ENCODE measurements around the gene UNCX. TPM values are rescaled to one million over a fixed set of nuclear protein-coding genes. Genes with fewer than 3 reads are reported as not detected.

UNCX gene
- total and polyA plus RNA-seq, 2 of the 4 experiments (the other 2 are of a cell fraction): not detected

DNA sequence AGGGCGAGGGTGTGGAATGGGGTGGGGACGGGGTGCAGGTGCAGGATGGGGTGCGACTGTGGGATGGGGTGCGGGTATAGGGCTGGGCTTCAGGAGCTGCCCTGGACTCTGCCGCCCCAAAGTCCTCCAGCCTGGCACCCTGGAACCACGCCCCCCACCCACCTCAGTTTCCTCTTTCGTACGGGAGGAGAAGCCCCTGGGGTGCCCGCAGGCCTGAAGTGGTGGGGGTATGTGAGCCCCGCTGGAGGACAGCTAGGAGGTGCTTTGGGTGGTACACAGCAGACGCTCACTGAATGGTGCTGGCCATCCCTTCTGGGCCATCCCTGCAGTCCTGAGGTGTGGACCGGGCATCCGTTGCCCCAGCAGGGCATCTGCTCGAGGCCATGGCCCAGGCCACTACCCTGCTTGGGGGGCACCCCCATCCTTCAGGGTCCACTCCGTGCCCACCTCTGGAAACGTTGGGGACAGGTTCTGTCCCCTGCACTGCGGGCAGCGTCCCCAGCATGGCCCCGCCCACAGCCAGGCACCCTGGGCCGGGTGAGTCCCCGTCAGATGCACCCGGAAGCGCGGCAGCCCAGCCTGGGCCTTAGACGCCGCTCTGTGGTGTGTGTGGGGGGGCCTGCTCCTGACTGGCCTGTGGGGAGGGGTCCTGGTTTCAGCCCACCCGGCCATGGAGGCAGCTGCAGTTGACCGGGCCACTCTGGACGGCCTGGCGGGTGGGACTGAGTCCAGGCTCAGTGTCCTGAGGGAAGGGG is 41.6 kb downstream of the UNCX start:
- dilution Hi-C loops (cut with HindIII; ENCODE audit: low sequenced_read_pairs, unreplicated experiment) (no loop called here), in situ Hi-C loops (cut with MboI; ENCODE audit: low sequenced_read_pairs) (no loop called here), intact Hi-C loops (cut with micrococcal nuclease) (no loop called here)
- Histone ChIP-seq H3K79me1 (ENCODE audit: low read depth in 1 of 2, low read length in 2 of 2) (no peaks in the 10 kb centered on the region), H2BK5ac (ENCODE audit: low read depth, low read length, poor library complexity, severe bottlenecking) (no peak overlapping the region), H3K14ac (replicated peaks; ENCODE audit: low read depth, low read length) (no peak overlapping the region), H2BK15ac (ENCODE audit: low read depth, low read length) (no peak overlapping the region), H3K4me1 (ENCODE audit: control insufficient read depth, insufficient read depth, low read length) (no peaks in the 10 kb centered on the region), H2BK20ac (ENCODE audit: low read depth, low read length) (no peak overlapping the region), H3K18ac (ENCODE audit: low read depth, low read length) (no peak overlapping the region), H3K27ac (ENCODE audit: insufficient read depth, low read length) (no peak overlapping the region), H3K4me3 (ENCODE audit: insufficient read depth, low read depth, low read length) (no peak overlapping the region), H4K91ac (ENCODE audit: insufficient read depth, low read depth, low read length) (no peak overlapping the region), H4K5ac (ENCODE audit: low read depth, low read length) (no peak overlapping the region), H2BK120ac (ENCODE audit: low read depth, low read length) (no peak overlapping the region), H4K8ac (ENCODE audit: low read depth in 2 of 2, low read length in 2 of 2) (no peak overlapping the region), H2AK5ac (ENCODE audit: low read depth, low read length) (no peak overlapping the region), H3K9me1 (ENCODE audit: insufficient read depth, low read length) (no peaks in the 10 kb centered on the region), H2AFZ (replicated peaks; ENCODE audit: low read length, poor library complexity) (no peak overlapping the region), H3K4me2 (ENCODE audit: low read depth, low read length) (no peak overlapping the region), H3K4ac (ENCODE audit: low read depth, low read length) (no peak overlapping the region), H3K9me3 (ENCODE audit: control insufficient read depth, insufficient read depth, low read length) (peaks cover 6% of the 10 kb centered on the region; the same call in 1 of the 2 replicates), H4K20me1 (ENCODE audit: insufficient read depth, low read length) (no peaks in the 10 kb centered on the region), H3K27me3 (ENCODE audit: control insufficient read depth, insufficient read depth, low read length) (peaks cover 10% of the 10 kb centered on the region; the same call in 1 of the 2 replicates), H3K23ac (ENCODE audit: low read depth, low read length) (no peak overlapping the region), H3K36me3 (ENCODE audit: control insufficient read depth, insufficient read depth, low read length) (no peaks in the 10 kb centered on the region), H2AK9ac (replicated peaks; ENCODE audit: low read depth, low read length, poor library complexity) (no peak overlapping the region), H3K56ac (ENCODE audit: extremely low read depth, insufficient read depth, low read length) (no peak overlapping the region), H3K9ac (ENCODE audit: low read depth, low read length) (no peak overlapping the region)
- no TSS peak for BruUV-seq (replicated peaks)
- CTCF ChIA-PET: no interaction called here
- DNase-seq: no peak
- ATAC-seq (ENCODE audit: low read depth): no peak
- TF ChIP-seq, protein P1, sequence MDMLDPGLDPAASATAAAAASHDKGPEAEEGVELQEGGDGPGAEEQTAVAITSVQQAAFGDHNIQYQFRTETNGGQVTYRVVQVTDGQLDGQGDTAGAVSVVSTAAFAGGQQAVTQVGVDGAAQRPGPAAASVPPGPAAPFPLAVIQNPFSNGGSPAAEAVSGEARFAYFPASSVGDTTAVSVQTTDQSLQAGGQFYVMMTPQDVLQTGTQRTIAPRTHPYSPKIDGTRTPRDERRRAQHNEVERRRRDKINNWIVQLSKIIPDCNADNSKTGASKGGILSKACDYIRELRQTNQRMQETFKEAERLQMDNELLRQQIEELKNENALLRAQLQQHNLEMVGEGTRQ (IDR thresholded peaks at IDR 0.05; ENCODE audit: low read depth, low read length): no peak
- TF ChIP-seq RCOR1 (IDR thresholded peaks at IDR 0.05; ENCODE audit: insufficient replicate concordance, low read length) (no peak), MAZ (IDR thresholded peaks at IDR 0.05; ENCODE audit: borderline replicate concordance, low read depth, low read length) (no peak), NFE2L2 (IDR thresholded peaks at IDR 0.05; ENCODE audit: low read depth, low read length) (no peak), CHD1 (IDR thresholded peaks at IDR 0.05; ENCODE audit: low read depth, low read length) (no peak), FOS (IDR thresholded peaks at IDR 0.05; ENCODE audit: low read depth, low read length) (no peak), MAFK (IDR thresholded peaks at IDR 0.05; ENCODE audit: low read depth, low read length) (no peak), POLR2A (IDR thresholded peaks at IDR 0.05; ENCODE audit: low read depth, low read length) (no peak), RAD21 (IDR thresholded peaks at IDR 0.05; ENCODE audit: low read length) (no peak), CEBPB (IDR thresholded peaks at IDR 0.05; ENCODE audit: low read depth, low read length) (no peak), MXI1 (IDR thresholded peaks at IDR 0.05; ENCODE audit: borderline replicate concordance, low read depth, low read length) (no peak), BHLHE40 (IDR thresholded peaks at IDR 0.05; ENCODE audit: low read depth, low read length) (no peak), SMC3 (IDR thresholded peaks at IDR 0.05; ENCODE audit: low read depth, low read length) (no peak), RFX5 (IDR thresholded peaks at IDR 0.05; ENCODE audit: low read depth, low read length) (no peak)
- TF ChIP-seq, protein P2, sequence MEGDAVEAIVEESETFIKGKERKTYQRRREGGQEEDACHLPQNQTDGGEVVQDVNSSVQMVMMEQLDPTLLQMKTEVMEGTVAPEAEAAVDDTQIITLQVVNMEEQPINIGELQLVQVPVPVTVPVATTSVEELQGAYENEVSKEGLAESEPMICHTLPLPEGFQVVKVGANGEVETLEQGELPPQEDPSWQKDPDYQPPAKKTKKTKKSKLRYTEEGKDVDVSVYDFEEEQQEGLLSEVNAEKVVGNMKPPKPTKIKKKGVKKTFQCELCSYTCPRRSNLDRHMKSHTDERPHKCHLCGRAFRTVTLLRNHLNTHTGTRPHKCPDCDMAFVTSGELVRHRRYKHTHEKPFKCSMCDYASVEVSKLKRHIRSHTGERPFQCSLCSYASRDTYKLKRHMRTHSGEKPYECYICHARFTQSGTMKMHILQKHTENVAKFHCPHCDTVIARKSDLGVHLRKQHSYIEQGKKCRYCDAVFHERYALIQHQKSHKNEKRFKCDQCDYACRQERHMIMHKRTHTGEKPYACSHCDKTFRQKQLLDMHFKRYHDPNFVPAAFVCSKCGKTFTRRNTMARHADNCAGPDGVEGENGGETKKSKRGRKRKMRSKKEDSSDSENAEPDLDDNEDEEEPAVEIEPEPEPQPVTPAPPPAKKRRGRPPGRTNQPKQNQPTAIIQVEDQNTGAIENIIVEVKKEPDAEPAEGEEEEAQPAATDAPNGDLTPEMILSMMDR (conservative IDR thresholded peaks at IDR 0.05; ENCODE audit: low read depth, low read length): no peak
- TF ChIP-seq, protein P3, sequence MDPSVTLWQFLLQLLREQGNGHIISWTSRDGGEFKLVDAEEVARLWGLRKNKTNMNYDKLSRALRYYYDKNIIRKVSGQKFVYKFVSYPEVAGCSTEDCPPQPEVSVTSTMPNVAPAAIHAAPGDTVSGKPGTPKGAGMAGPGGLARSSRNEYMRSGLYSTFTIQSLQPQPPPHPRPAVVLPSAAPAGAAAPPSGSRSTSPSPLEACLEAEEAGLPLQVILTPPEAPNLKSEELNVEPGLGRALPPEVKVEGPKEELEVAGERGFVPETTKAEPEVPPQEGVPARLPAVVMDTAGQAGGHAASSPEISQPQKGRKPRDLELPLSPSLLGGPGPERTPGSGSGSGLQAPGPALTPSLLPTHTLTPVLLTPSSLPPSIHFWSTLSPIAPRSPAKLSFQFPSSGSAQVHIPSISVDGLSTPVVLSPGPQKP (IDR thresholded peaks at IDR 0.05; ENCODE audit: borderline replicate concordance, low read depth, low read length): no peak
- 73% methylated on average over 8 of the region's 30 CpGs; no CpG with 5 or more reads in 1 of the 2 experiments for WGBS, 2 experiments (ENCODE audit: extremely low coverage in 2 of 2, insufficient read length in 1 of 2)
- POLR2A ChIA-PET (ENCODE audit: unreplicated experiment): no interaction called here

Measured in IMR-90 (cell line).